IPS-18a (cell line): ENCODE data around the gene IRAK3.
A peak's percentile ranks its signal among the peaks of the same experiment; 100 is the strongest.
"Not testable (repeated sequence)": the region's sequence is repeated elsewhere in the genome, so short reads cannot be mapped to it uniquely, and the experiment has no call there.

ENCODE experiments used
- H3K27ac ChIP-seq: one replicate; pipeline ENCODE4 v1.5.1; 2013; ENCODE audit warnings: low read length
- H3K27me3 ChIP-seq: one replicate; pipeline ENCODE4 v1.6.1; 2013; ENCODE audit warnings: mild to moderate bottlenecking, low read length; ENCODE audit not compliant: control insufficient read depth, insufficient read depth
- H3K36me3 ChIP-seq: one replicate; pipeline ENCODE4 v1.6.1; 2013; ENCODE audit warnings: low read depth, low read length; ENCODE audit not compliant: control insufficient read depth
- H3K4me1 ChIP-seq: one replicate; pipeline ENCODE4 v1.6.1; 2013; ENCODE audit warnings: low read depth, low read length; ENCODE audit not compliant: control insufficient read depth
- H3K4me3 ChIP-seq: one replicate; pipeline ENCODE4 v1.5.1; 2013; ENCODE audit warnings: low read length
- H3K9ac ChIP-seq: one replicate; pipeline ENCODE4 v1.6.1; 2013; ENCODE audit warnings: mild to moderate bottlenecking, low read length, moderate library complexity
- H3K9me3 ChIP-seq: one replicate; pipeline ENCODE4 v1.6.1; 2013; ENCODE audit warnings: low read depth, low read length; ENCODE audit not compliant: control insufficient read depth

Gene IRAK3

GRCh38 chr12:66174391-66175325 is 14.4 kb upstream of the IRAK3 start:
- H3K4me3 ChIP-seq, H3K27ac ChIP-seq, H3K9me3 ChIP-seq, H3K36me3 ChIP-seq, H3K4me1 ChIP-seq, H3K27me3 ChIP-seq, H3K9ac ChIP-seq: not testable (repeated sequence)

DNA sequence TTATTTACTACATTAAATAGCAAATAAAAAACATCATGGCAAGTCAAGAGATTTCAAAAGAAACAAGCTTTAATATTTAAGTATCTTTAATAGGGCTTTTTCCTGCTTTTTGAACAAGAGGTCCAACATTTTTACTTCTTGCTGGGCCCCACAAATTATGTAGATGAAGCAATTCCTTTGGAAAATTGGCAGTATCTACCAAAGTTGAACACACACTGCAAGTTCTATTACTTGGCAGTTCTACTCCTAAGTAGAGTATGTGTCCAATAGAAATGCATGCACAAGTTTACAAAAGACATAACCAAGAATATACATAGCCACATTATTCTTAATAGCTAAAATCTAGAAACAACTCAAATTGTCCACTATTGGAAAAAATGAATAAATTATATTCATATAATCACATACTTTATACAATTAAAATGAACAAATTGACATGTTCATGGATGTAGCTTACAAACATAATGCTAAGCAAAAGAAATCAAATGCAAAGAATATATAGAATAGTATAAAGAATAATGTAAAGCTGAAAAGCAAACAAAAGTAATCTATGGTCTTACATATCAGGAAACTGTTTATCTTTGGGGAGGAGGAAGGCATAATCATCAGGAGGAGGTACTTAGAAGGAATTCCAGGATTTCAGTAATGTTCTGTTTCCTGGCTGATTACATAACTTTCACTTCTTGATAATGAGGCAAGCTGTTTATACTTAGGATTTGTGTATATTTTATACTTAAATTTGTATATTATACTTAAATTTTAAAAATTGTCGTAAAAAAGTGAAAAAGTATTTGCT is 12.7 kb upstream of the IRAK3 start:
- Histone ChIP-seq H3K9me3 (no peaks in the 10 kb centered on the region), H3K4me3 (no peak overlapping the region), H3K27ac (no peak overlapping the region), H3K27me3 (no peaks in the 10 kb centered on the region), H3K9ac (no peak overlapping the region), H3K4me1 (no peaks in the 10 kb centered on the region), H3K36me3 (no peaks in the 10 kb centered on the region)

DNA sequence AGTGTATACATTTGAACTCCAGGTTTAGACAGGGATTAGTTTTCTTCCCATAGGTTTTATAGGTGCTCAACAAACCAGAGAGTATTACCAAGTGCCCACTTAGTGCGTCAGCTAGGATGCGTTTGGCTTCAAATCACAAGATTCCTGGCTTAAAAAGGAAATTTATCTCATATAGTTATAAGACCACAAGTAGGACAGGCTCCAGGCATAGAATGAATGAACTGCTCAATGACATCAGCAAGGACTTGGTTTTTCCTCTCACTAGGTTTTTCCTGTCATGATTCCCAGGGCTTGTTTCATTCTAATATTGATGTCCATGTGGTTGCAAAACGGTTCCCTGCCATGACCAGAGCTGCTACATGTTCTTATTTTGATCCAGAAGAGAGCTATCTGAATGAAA is 6.1 kb upstream of the IRAK3 start:
- no peaks in the 10 kb centered on the region for H3K36me3 ChIP-seq
- H3K27me3 ChIP-seq, result peaks cover 15% of the 10 kb centered on the region
- H3K9ac ChIP-seq, result no peak overlapping the region
- no peak overlapping the region for H3K4me3 ChIP-seq
- no peak overlapping the region for H3K27ac ChIP-seq
- no peaks in the 10 kb centered on the region for H3K4me1 ChIP-seq
- H3K9me3 ChIP-seq, result no peaks in the 10 kb centered on the region

DNA sequence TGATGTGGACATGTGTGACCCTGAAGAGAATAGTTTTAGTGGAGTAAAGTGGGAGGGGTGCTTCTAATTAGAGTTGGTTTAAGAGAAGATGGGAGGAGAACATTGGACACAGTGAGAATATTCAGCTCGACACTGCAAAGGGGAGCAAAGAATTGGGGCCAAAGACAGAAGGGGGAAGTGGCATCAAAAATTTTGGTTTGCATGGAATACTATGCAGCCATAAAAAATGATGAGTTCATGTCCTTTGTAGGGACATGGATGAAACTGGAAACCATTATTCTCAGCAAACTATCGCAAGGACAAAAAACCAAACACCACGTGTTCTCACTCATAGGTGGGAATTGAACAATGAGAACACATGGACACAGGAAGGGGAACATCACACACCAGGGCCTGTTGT is 4.2 kb upstream of the IRAK3 start:
- peaks cover 33% of the 10 kb centered on the region for H3K27me3 ChIP-seq
- H3K36me3 ChIP-seq, H3K9ac ChIP-seq, H3K4me3 ChIP-seq, H3K27ac ChIP-seq, H3K9me3 ChIP-seq, H3K4me1 ChIP-seq: not testable (repeated sequence)

DNA sequence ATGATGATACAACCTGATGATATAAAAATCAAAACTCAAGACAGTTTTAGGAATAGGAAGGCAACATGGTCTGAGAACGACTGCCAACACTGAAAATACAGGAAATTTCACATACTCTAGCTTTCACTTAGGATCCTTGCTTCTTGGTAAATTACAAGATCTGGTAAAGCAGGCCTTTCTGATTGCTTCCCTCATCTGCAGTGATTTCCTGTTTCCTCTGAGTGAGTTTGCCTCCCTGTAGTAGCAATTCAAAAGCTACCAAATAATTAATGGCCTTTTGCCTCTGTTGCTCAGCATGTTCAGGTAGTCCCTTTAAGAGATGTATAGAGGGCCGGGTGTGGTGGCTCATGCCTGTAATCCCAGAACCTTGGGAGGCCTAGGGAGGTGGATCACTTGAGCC is 2.0 kb upstream of the IRAK3 start:
- H3K36me3 ChIP-seq, result no peaks in the 10 kb centered on the region
- H3K27ac ChIP-seq, result no peak overlapping the region
- peaks cover 50% of the 10 kb centered on the region for H3K27me3 ChIP-seq
- peaks cover 3% of the 10 kb centered on the region for H3K4me1 ChIP-seq
- H3K9me3 ChIP-seq, result no peaks in the 10 kb centered on the region
- H3K4me3 ChIP-seq, result no peak overlapping the region
- no peak overlapping the region for H3K9ac ChIP-seq

DNA sequence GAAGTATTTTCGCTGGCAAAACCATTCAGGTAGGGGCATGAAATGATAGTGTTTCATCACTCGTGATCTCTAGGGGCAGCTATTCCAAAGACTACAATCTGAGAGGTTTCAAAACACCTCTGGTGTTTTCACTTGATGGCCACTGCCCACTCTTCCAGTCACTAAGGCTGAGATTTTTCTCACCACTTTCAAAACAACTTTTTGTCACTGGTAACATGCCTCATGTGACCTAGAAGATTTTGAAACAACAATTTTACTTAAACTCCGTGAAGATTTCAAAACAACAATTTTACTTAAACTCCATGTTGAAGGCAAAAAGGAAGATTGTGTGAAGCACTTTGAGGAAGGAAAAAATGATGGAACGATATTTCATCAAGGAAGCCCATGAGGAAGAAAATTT is 1.2 kb upstream of the IRAK3 start:
- Histone ChIP-seq H3K9me3 (no peaks in the 10 kb centered on the region), H3K9ac (no peak overlapping the region), H3K4me1 (peaks cover 3% of the 10 kb centered on the region), H3K36me3 (no peaks in the 10 kb centered on the region), H3K27me3 (peaks cover 50% of the 10 kb centered on the region), H3K27ac (no peak overlapping the region), H3K4me3 (no peak overlapping the region)

DNA sequence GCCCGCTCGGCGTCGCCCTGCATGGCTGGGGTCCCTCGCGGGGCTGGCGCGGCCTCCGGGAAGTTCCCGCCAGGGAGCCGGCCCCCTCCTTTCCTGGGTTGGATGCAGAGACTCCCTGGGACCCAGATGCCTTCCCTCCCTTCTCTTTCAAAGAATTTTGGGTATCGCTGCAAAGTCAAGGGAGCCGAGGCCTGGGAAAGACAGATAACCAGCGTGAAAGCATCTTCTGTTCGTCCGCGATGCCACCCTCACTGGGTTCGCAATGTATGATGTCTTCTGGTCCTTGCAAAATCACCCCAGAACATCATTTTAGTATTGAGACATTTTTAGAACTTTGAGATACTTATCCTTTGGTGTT is 451 bp downstream of the IRAK3 start:
- H3K9ac ChIP-seq, result no peak overlapping the region
- peak overlapping the region; percentile 57 for H3K4me3 ChIP-seq
- H3K9me3 ChIP-seq, result no peaks in the 10 kb centered on the region
- H3K27me3 ChIP-seq, result peaks cover 50% of the 10 kb centered on the region
- H3K36me3 ChIP-seq, result no peaks in the 10 kb centered on the region
- H3K27ac ChIP-seq, result no peak overlapping the region
- H3K4me1 ChIP-seq, result peaks cover 3% of the 10 kb centered on the region

DNA sequence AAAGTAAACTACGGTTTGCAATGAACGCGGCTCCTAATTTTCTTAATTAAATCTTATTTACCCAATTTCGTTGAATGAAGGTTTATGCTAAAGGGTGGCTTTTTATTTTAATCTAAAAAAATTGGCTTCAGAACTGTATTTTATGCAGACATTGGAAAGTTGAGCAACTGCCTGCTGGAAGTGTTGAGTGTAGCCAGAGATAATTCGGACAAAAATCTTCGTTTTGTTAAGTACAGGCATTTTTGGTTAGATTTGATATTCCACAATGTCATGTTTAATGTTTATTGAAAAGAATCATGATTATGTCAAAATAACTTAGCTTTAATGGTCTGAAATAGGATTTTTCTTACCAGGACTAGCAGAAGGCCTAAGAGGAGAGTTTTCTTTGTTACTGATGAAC is 875 bp downstream of the IRAK3 start:
- Histone ChIP-seq H3K9me3 (no peaks in the 10 kb centered on the region), H3K9ac (no peak overlapping the region), H3K36me3 (no peaks in the 10 kb centered on the region), H3K4me1 (peaks cover 3% of the 10 kb centered on the region), H3K27me3 (peaks cover 50% of the 10 kb centered on the region), H3K27ac (no peak overlapping the region), H3K4me3 (peak overlapping the region; percentile 57)

- Histone ChIP-seq H3K27ac (no peak overlapping the region), H3K4me3 (no peak overlapping the region)
Observed at GRCh38 chr12:66190519-66191370, 1.7 kb downstream of the IRAK3 start.

DNA sequence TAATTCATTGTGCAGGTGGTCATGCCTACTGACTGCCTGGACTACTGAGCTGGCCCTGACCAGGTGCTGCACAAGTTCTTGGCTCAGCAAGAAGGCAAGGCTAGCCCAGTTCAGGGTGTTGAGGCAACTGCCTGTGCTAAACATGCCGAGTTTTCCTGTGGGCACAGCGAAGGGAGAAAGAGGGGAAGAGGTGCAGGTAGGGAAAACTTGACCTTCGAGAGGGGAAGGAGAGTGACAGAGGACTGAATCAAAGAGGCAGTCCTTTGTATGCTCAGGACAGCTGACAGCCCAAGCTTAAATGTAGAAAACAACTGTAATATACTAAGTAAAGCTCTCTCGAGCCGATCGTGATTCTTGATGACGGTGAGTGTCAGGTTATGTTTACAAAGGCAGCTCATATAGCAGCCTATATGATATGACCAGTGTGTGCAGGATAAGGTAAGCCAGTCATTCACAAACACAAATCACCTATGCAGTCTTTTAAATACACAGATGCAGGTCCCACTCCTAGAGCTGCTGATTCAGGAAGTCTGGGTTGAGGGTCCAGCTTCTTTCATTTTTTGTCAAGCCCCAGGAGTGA is 2.6 kb downstream of the IRAK3 start:
- no peak overlapping the region for H3K9ac ChIP-seq
- no peaks in the 10 kb centered on the region for H3K36me3 ChIP-seq
- H3K4me1 ChIP-seq, result peaks cover 4% of the 10 kb centered on the region
- H3K27me3 ChIP-seq, result peaks cover 48% of the 10 kb centered on the region
- H3K9me3 ChIP-seq, result no peaks in the 10 kb centered on the region
- H3K27ac ChIP-seq, result no peak overlapping the region
- H3K4me3 ChIP-seq, result no peak overlapping the region

More at GRCh38 chr12:66190519-66191370, 1.7 kb downstream of the IRAK3 start:
- Histone ChIP-seq H3K4me1 (peaks cover 3% of the 10 kb centered on the region), H3K27me3 (peaks cover 50% of the 10 kb centered on the region), H3K36me3 (no peaks in the 10 kb centered on the region), H3K9ac (no peak overlapping the region), H3K9me3 (no peaks in the 10 kb centered on the region)

GRCh38 chr12:66194122-66194521 is 5.1 kb downstream of the IRAK3 start:
- H3K27ac ChIP-seq, result no peak overlapping the region
- no peak overlapping the region for H3K9ac ChIP-seq
- peaks cover 23% of the 10 kb centered on the region for H3K27me3 ChIP-seq
- no peaks in the 10 kb centered on the region for H3K9me3 ChIP-seq
- no peak overlapping the region for H3K4me3 ChIP-seq
- peaks cover 17% of the 10 kb centered on the region for H3K4me1 ChIP-seq
- H3K36me3 ChIP-seq, result no peaks in the 10 kb centered on the region
